Measurements from ENCODE around the gene NKAIN2.

Gene NKAIN2

GRCh38 chr6:123808556-123808955 lies 4.9 kb downstream of the NKAIN2 start:
- no peak for DNase-seq (ENCODE audit: low spot score)

DNA sequence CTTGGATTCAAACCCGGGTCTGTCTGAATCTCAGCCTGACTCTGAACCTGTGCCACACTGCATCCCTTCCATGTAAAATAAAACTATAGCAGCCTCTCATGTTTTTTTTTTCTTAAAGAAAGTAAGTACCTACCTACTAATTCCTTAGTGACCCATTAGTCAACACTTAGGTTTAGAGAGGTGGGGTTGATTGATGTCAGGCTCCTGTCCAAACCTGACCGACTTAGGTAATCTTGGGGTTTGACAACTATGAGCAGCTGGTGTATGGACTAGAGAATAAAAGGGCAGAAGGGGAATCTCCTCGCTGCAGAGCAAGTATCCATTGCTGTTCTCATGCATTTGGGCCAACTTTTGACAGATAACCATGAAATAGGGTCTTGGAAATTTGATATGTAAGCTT lies 6.5 kb downstream of the NKAIN2 start:
- no peak for DNase-seq (ENCODE audit: low spot score)

DNA sequence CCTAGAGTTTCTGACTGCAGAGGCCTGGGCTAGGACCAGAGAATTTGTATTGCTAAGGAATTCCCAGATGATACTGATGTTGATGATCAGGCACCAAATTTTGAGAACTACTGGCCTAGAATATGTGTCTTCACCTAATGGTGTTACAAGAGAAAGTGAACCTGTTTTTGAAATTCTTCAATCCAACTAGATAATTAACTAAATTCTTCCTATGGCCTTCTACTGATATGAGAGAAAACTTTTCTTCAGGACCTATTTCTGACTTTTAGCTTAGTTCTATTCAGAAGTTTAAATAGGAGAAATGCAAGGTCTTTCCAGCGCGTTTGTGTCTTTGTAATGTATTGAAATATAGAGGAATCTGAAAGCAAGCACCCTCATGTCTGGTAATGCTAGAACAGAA lies 7.3 kb downstream of the NKAIN2 start:
- DNase-seq (ENCODE audit: low spot score) = no peak

GRCh38 chr6:123811378-123811777 lies 7.7 kb downstream of the NKAIN2 start:
- no peak for DNase-seq (ENCODE audit: low spot score)

DNA sequence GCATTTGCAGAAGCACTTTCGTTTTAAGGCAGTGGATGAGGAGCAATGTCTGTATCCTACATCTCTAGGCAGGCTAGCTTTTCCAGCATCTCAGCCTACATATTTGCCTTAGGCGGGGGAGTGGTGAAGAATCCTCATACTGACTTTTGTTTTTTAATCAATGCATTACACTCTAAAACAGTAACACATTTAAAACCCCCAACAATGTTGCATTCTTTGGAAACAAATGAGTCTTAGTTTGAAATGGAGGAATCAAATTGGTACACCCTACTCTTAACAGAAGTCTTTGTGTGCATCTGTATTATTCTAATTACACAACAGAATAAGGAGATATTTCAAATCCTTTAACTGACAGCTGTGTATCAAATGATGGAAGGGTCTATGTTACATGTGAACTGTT lies 9.0 kb downstream of the NKAIN2 start:
- DNase-seq (ENCODE audit: low spot score) = no peak

DNA sequence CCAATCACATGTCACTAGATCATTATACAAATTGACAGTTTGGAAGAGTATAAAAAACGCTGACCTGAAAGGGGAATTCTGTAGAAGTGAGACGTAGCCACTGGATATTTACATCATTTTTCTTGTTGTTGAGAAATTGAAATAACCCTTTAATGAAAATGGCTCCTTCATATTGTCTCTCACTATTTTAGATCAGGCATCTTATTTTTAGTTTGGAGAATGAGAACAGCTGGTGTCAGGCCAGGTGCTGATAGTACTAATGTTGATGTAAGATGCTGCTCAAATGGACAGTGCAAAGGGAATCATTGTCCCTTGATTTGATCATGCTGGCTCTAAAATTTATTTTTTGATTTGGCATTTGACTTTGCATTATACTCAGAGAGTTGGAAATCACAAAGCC lies 17.4 kb downstream of the NKAIN2 start:
- DNase-seq (ENCODE audit: low spot score) = no peak

DNA sequence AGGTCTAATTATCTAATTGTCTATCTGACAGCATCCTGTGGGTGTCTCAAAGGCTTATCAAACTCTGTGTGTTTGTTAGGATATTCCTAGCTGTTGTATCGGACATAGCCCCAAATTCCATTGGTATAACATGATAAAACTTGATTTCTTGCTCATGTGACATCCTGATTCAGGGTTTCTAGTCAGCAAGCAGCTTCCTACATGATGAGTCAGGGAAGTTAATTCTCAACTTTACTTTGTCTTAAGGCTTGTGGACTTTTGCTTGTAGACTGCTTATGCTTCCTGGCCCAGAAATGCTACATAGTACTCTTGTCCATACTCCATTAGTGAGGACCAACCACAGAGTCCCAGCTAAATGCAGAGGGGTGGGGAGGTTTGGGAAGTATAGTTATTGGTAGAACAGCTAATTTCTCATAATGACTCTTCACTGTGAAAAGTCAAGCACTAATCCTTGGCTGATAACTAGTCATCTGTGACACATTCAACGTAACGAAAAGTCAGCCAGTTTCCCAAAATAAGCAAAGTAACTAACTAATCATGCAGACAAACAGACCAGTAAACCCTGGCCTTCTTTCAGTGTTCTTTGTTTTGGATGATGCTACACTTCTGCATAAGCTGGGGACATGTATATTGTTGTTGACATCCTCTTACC lies 25.8 kb downstream of the NKAIN2 start:
- DNase-seq (ENCODE audit: low spot score) = peak; percentile 6

- no peak for DNase-seq (ENCODE audit: low spot score)
These were observed 26.5 kb downstream of the NKAIN2 start for GRCh38 chr6:123830120-123830519.

- DNase-seq (ENCODE audit: low spot score) = no peak
These were observed 35.0 kb downstream of the NKAIN2 start for GRCh38 chr6:123838505-123839234.

GRCh38 chr6:123841067-123841896 lies 37.6 kb downstream of the NKAIN2 start:
- no peak for DNase-seq (ENCODE audit: low spot score)

- DNase-seq (ENCODE audit: low spot score) = no peak
These were observed 40.3 kb downstream of the NKAIN2 start for GRCh38 chr6:123844011-123844410.

DNA sequence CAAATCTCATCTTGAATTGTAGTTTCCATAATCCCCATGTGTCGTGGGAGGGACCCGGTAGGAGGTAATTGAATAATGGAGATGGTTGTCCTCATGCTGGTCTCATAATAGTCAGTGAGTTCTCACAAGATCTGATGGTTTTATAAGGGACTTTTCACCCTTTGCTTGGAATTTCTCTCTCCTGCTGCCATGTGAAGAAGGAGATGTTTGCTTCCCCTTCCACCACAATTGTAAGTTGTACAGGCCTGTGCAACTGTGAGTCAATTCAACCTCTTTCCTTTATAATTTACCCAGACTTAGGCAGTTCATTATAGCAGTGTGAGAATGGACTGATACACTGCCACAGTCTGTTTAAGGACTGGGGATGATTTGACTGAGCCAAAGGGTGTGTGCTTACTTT lies 44.7 kb downstream of the NKAIN2 start:
- no peak for DNase-seq (ENCODE audit: low spot score)

DNA sequence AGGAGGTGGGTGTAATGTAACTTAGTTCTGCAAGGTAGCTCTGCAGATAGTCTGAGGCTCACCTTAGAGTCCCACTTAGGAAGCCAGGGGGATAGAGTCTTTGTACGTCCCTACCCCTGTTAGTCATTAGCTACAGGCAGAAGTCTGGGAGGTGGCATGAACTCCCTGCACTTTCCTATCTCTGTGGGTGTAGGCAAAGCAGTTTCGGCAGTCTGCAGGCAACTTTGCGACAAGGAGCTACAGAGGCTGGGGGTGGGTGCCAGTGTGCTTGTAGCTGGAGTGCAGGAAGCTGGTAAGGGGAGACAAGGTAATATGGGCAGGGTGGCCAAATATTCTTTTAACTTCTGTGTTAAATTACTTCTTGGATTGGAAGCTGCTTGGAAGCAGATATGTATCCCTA lies 45.7 kb downstream of the NKAIN2 start:
- no peak for DNase-seq (ENCODE audit: low spot score)

DNA sequence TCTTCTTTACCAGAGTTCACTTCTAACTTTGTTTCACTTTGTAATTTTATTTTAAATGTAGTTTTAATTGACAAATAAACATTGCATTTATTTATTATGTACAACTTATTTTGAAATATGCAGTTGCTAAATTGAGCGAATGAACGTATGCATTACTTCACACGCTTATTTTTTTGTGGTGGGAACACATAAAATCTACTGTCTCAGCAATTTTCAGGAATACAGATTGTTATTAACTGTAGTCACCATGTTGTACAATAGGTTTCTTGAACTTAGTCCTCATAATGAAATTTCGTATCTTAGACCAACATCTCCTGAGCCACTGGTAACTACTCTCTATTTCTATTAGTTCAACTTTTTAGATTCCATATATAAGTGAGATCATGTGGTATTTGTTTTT lies 46.9 kb downstream of the NKAIN2 start:
- DNase-seq (ENCODE audit: low spot score) = no peak

DNA sequence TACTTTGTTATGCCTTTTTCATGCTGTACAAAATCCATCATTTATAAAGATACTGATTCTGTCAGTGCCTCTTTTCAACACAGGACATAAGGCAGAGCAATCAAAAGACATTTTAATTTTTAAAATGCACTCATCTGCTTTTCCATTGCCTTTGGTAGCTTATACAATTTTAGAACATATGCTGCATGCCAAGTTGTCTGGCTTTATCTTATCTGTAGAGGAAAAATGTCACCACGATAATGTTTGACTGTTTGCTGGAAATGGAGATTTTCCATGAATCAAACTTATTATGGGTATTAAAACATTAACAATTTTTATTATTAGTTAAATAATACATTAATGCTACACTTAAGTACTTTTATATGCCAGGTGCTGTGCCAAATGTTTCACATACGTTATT lies 50.5 kb downstream of the NKAIN2 start:
- no peak for DNase-seq (ENCODE audit: low spot score)

DNA sequence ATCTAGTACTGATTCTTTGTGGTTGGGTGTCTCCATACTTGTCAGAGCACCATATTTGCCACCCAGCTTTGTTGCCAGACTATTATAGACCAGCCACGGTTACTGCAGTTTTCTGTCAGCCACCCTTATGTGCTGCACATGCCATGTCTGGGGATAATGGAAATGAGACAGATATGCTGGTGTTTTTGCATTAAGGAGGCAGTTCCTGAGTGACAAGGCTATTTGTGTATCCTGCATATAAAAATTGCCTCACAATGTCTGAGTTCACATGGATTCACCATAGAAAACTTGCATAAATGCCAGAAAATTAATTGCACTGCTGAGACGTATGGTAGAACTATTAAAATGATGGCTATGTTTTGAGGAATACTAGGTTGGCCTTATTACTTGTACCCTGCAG lies 51.8 kb downstream of the NKAIN2 start:
- DNase-seq (ENCODE audit: low spot score) = no peak

DNA sequence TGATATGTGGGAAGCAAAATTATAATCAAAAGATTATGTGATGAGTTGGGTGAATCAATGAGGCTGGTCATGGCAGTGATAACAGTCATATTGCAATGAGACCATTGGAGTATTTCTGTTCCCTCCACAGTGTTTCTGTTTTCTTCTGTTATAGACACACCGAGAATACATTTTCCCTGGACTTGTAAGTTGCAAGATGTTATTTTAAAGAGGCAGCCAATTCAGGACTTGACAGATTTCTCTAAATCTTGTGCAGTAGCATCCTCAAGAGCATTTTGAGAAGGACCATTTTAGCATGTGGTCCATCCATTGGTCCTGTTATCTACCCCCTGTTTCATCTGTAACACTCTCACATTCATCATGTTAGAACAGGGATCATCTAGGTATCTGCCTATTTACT lies 55.6 kb downstream of the NKAIN2 start:
- DNase-seq (ENCODE audit: low spot score) = no peak

- no peak for DNase-seq (ENCODE audit: low spot score)
These were observed 65.7 kb downstream of the NKAIN2 start for GRCh38 chr6:123869334-123869733.

GRCh38 chr6:123873974-123874373 lies 70.3 kb downstream of the NKAIN2 start:
- no peak for DNase-seq (ENCODE audit: low spot score)

DNA sequence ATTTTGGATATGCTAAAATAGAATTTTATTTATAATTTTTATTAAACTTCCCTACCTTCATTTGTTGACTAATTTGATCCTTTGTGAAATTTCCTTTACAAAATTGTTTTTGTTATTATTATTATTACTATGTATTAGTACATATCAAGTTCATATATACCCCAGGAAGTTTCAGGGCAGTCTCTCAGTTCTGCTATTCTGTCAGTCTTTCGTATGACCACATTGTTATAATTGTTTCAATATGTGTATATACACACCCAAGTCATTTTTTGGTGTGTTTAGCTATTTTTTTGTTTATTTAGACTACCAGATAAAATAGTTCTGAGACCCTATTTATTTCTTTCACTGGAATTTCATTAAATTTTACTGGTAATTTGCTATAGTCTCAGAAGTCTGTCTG lies 72.1 kb downstream of the NKAIN2 start:
- DNase-seq (ENCODE audit: low spot score) = no peak

GRCh38 chr6:123879749-123880148 lies 76.1 kb downstream of the NKAIN2 start:
- no peak for DNase-seq (ENCODE audit: low spot score)

- DNase-seq (ENCODE audit: low spot score) = no peak
These were observed 85.3 kb downstream of the NKAIN2 start for GRCh38 chr6:123888771-123889513.

All from GM03348 (cell line).